ENCODE data around the gene COL1A2.

DNA sequence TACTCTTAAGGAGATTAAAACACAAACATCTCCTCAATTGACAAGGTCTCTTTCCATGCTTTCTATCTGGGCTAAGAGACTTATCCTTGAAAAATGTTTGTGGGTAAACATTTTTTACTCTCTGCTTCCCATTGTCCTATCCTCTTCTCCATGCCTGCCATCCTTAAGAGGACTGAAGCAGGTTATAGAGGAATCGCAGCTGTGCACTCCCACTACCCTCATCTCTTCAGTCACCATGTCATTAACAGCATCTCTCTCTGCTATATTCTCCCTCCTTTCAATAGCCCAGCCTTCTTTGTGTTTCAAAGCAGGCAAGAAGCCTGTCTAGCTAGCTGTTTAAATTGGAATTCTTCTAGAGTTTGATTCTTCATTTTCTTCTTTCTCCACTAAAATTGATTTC, 22.6 kb downstream of the COL1A2 start:
- TF ChIP-seq POLR2A (IDR thresholded peaks at IDR 0.05; ENCODE audit: low read depth, low read length) = no peak
- no peak for TF ChIP-seq POLR2AphosphoS5 (IDR thresholded peaks at IDR 0.05; ENCODE audit: low read depth, low read length)
- TF ChIP-seq TAF1 (IDR thresholded peaks at IDR 0.05; ENCODE audit: borderline replicate concordance, low read depth, low read length) = no peak
